ENCODE measurements around the gene POT1.

POT1 gene

GRCh38 chr7:124791426-124791825 lies 138.2 kb downstream of the POT1 start:
- H3K27ac ChIP-seq: no peak overlapping the region
- CTCF ChIA-PET: no interaction called here
- DNase-seq (ENCODE audit: low spot score): no peak
- TF ChIP-seq CTCF (conservative IDR thresholded peaks at IDR 0.05; ENCODE audit: low read depth): no peak
- POLR2A ChIA-PET (ENCODE audit: low non-redundant PET): no interaction called here

GRCh38 chr7:124790645-124791044 lies 139.0 kb downstream of the POT1 start:
- CTCF ChIA-PET: no interaction called here
- POLR2A ChIA-PET (ENCODE audit: low non-redundant PET): no interaction called here
- TF ChIP-seq CTCF (conservative IDR thresholded peaks at IDR 0.05; ENCODE audit: low read depth): no peak

DNA sequence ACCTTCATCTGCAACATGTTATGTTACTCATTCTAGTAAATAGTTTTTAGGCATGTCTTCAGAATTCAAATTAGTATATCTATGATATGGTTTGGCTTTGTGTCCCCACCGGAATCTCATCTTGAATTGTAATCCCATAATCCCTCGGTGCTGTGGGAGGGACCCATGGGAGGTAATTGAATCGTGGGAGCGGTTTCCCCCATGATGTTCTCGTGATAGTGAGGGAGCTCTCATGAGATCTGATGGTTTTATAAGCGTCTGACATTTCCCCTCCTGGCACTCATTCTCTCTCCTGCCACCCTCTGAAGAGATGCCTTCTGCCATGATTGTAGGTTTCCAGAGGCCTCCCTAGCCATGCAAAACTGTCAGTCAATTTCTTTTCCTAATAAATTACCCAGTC lies 143.6 kb downstream of the POT1 start:
- POLR2A ChIA-PET (ENCODE audit: low non-redundant PET): no interaction called here
- H3K27ac ChIP-seq: no peak overlapping the region
- CTCF ChIA-PET: interaction anchor here (0.8 kb wide), 1 partner anchor 712 kb away, joined by 3 read pairs; no protein-coding TSS in a partner anchor
- no peak for DNase-seq (ENCODE audit: low spot score)
- no peak for TF ChIP-seq CTCF (conservative IDR thresholded peaks at IDR 0.05; ENCODE audit: low read depth)

More at GRCh38 chr7:124790645-124791044, 139.0 kb downstream of the POT1 start:
- H3K27ac ChIP-seq: no peak overlapping the region
- DNase-seq (ENCODE audit: low spot score): no peak

- CTCF ChIA-PET: interaction anchor here (0.5 to 2.1 kb wide), 8 partner anchors 20 to 711 kb away, joined by 3 to 6 read pairs (median 3); partner anchors contain the start of gene GPR37
- no peak overlapping the region for H3K27ac ChIP-seq
- peak; percentile 86 for TF ChIP-seq CTCF (conservative IDR thresholded peaks at IDR 0.05; ENCODE audit: low read depth)
- POLR2A ChIA-PET (ENCODE audit: low non-redundant PET): no interaction called here
- DNase-seq (ENCODE audit: low spot score): peak; percentile 34
Observed at GRCh38 chr7:124784879-124785818, 144.5 kb downstream of the POT1 start.

DNA sequence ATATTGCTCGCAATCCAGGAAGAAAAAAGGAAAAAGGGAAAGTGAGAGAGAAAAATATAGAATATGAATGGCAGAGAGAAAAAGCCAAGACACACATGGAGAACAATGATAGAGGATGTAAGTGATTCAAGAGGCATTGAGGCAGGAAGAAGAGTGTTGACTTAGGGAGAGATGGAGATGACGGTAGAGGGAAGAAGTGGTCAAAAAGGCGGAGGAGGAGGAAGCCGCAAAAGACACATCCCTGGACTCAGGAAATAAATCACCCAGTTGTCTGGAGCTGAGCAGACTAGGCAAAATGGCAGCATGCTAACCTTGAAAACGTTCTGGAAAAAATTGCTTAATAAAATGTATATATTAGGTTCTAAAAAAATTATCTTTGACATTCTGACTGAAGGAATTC lies 146.4 kb downstream of the POT1 start:
- DNase-seq (ENCODE audit: low spot score): no peak
- no peak overlapping the region for H3K27ac ChIP-seq
- ChIA-PET POLR2A (ENCODE audit: low non-redundant PET) (no interaction called here), CTCF (interaction anchor here (2.1 kb wide), 1 partner anchor 612 kb away, joined by 6 read pairs; no protein-coding TSS in a partner anchor)
- no peak for TF ChIP-seq CTCF (conservative IDR thresholded peaks at IDR 0.05; ENCODE audit: low read depth)

DNA sequence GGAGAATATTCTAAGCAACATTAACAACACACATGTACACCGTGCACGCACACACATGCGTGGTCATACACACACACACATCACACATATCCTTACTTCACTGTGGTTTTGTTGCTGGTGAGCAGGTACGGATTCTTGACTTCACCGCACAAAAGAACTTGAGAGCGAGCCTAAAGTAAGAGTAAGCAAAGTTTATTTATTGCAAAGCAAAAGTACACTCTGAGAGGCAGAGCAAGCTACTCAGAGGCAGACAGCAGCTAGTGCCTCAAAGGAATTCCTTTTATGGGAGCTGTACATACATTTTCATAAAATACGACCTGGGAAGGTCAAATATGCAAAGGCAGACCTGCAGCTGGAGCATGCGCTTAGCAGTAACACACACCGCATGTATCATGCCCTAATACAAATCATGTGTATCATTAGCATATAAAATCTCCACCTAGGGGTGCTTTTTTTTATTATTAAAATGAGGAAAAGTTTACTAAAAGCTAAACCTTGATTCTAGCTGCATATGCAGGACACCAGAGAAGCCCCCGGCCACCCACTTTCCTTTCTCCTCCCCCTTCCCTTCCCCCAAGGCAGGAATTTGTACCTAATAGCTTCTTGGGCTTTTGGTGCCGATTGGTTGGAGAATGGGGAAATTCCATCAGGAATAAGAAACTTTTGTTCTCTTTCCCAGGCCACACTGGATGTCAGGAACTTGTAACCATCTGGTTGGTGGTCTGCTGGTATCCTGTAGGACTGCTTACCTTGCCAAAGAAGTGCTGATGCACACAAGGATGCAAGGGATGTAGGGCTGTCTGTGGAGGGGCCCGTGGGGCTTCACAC lies 147.5 kb downstream of the POT1 start:
- ChIA-PET POLR2A (ENCODE audit: low non-redundant PET) (no interaction called here), CTCF (no interaction called here)
- no peak for DNase-seq (ENCODE audit: low spot score)
- TF ChIP-seq CTCF (conservative IDR thresholded peaks at IDR 0.05; ENCODE audit: low read depth): no peak
- no peak overlapping the region for H3K27ac ChIP-seq
